K562 (cell line): ENCODE measurements around the gene CNIH1. TPM values are rescaled to one million over a fixed set of nuclear protein-coding genes. Genes with fewer than 3 reads are reported as not detected.
A peak's percentile ranks its signal among the peaks of the same experiment; 100 is the strongest.

Experiments
- ARID1B ChIP-seq: fragments of 450-650 bp; IDR thresholded peaks from 2 replicates; pipeline ENCODE4 v1.6.1; 2016; ENCODE audit warnings: antibody characterized with exemption, mild to moderate bottlenecking, inconsistent platforms
- E2F4 ChIP-seq: sonication (generic); formaldehyde crosslinking; IDR thresholded peaks from 2 replicates; pipeline ENCODE4 v1.8.0; 2022; ENCODE audit warnings: mild to moderate bottlenecking, low read depth, missing genetic modification reagents
- FOXA3 ChIP-seq, 2 experiments: fragments of 450-650 bp in 1 of 2; sonication (generic) in 1 of 2; formaldehyde crosslinking; IDR thresholded peaks in 1 of 2; conservative IDR thresholded peaks in 1 of 2; 2 replicates each; pipeline versions ENCODE4 v1.4.0 to v1.8.0; 2020 to 2022; ENCODE audit warnings: mild to moderate bottlenecking in 2 of 2, missing genetic modification reagents in 1 of 2
- JUN ChIP-seq, 2 experiments: sonication (generic) in 1 of 2; formaldehyde crosslinking in 1 of 2; IDR thresholded peaks; 2 replicates each; pipeline versions ENCODE4 v1.6.1 to v1.8.0; 2012 to 2022; ENCODE audit warnings: borderline replicate concordance in 2 of 2, mild to moderate bottlenecking in 2 of 2, improper control_type of control experiment in 1 of 2, low read depth in 1 of 2, low read length in 1 of 2, missing genetic modification reagents in 1 of 2
- ZNF124 ChIP-seq: sonication (generic); formaldehyde crosslinking; IDR thresholded peaks from 2 replicates; pipeline ENCODE4 v1.8.1; 2022; ENCODE audit warnings: missing genetic modification reagents
- ZNF592 ChIP-seq: fragments of 450-650 bp; IDR thresholded peaks from 2 replicates; pipeline ENCODE4 v1.6.1; 2017; ENCODE audit warnings: antibody characterized with exemption, mild to moderate bottlenecking
- polyA plus RNA-seq, 8 experiments: library from polyadenylated mRNA; depleted of rRNA in 4 of 8; stranded (reverse) in 5 of 8; unstranded in 3 of 8; fragments of >200 nt; fragmentation: Nextera tagmentation in 2 of 8; fragmentation: Illumina TruSeq in 1 of 8; extraction: Ambion mirVana in 2 of 8; extraction: Trizol in 1 of 8; gene quantifications; 2 replicates each; pipeline versions ENCODE4 v1.2.1 to v1.2.3, GENCODE V29; 2011 to 2014; ENCODE audit warnings: inconsistent platforms in 1 of 8, missing spikeins in 1 of 8
- total RNA-seq, 7 experiments: library from RNA; depleted of rRNA in 6 of 7; stranded (reverse); fragments of >200 nt in 6 of 7; fragmentation: Illumina TruSeq in 2 of 7; extraction: Trizol in 2 of 7; gene quantifications; 2 replicates each; pipeline versions ENCODE4 v1.2.1 to v1.2.3, GENCODE V29; 2011 to 2021; ENCODE audit warnings: low replicate concordance in 1 of 7

The CNIH1 gene
- total and polyA plus RNA-seq, 9 of the 15 experiments (the other 6 are each of a cell fraction or from before 2014, with no cell fraction given), result 13.9 to 283 (median 77.3) TPM

GRCh38 chr14:54435500-54435981 lies 5.6 kb downstream of the CNIH1 start (continued):
- peak; percentile 85 for TF ChIP-seq JUN (IDR thresholded peaks at IDR 0.05; ENCODE audit: borderline replicate concordance, low read depth, low read length)
- TF ChIP-seq JUN (CRISPR knock-in tag; IDR thresholded peaks at IDR 0.05; ENCODE audit: borderline replicate concordance), result no peak
- TF ChIP-seq ARID1B, result peak; percentile 94
- TF ChIP-seq FOXA3 (CRISPR knock-in tag; conservative IDR thresholded peaks at IDR 0.05 in 1 of 2, IDR thresholded peaks at IDR 0.05 in 1 of 2), result peak in 1 of 2 experiments; percentile 84; a peak in 2 of 4 replicates
- 0 out of 2 replicates have a peak, but pooled peaks have one; percentile 24 for TF ChIP-seq ZNF592
- no peak for TF ChIP-seq ZNF124 (CRISPR knock-in tag)
- no peak for TF ChIP-seq E2F4 (CRISPR knock-in tag)
